Measurements from ENCODE around the gene USP32. TPM values are rescaled to one million over a fixed set of nuclear protein-coding genes. Genes with fewer than 3 reads are reported as not detected.

Gene USP32
- total RNA-seq, 1 donor from 2014 or later: 11.9 TPM

- H3K9me3 ChIP-seq: no peaks in the 10 kb centered on the region
- intact Hi-C loops (cut with DNase I): no loop called here
- no peak overlapping the region for H3K27ac ChIP-seq
- no peak for DNase-seq (ENCODE audit: low spot score in 2 of 2)
- H3K27me3 ChIP-seq: no peaks in the 10 kb centered on the region
- H3K36me3 ChIP-seq: no peaks in the 10 kb centered on the region
- TF ChIP-seq, protein P1, sequence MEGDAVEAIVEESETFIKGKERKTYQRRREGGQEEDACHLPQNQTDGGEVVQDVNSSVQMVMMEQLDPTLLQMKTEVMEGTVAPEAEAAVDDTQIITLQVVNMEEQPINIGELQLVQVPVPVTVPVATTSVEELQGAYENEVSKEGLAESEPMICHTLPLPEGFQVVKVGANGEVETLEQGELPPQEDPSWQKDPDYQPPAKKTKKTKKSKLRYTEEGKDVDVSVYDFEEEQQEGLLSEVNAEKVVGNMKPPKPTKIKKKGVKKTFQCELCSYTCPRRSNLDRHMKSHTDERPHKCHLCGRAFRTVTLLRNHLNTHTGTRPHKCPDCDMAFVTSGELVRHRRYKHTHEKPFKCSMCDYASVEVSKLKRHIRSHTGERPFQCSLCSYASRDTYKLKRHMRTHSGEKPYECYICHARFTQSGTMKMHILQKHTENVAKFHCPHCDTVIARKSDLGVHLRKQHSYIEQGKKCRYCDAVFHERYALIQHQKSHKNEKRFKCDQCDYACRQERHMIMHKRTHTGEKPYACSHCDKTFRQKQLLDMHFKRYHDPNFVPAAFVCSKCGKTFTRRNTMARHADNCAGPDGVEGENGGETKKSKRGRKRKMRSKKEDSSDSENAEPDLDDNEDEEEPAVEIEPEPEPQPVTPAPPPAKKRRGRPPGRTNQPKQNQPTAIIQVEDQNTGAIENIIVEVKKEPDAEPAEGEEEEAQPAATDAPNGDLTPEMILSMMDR (IDR thresholded peaks at IDR 0.05): no peak
- H3K4me3 ChIP-seq: no peak overlapping the region
- H3K4me1 ChIP-seq: no peaks in the 10 kb centered on the region
Observed at GRCh38 chr17:60355663-60356594, 36.0 kb downstream of the USP32 start.

DNA sequence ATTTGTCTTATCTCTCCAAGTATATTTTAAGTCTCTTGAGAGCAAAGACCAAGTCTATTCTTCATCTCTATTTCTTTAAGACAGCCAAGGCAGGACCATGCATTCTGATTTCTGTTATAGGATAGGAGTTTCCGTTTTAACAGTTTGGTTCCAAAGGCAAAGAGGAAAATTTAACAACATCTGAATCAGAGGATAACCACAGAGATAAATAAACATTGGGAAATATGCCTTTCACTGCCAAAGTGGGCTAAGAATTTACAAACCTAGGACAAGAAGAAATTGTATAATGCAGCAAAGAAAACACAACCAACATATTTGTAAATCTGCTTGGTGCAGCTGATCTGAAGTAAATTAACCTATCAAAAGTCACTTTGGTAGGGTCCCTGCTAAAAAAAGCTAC lies 37.7 kb downstream of the USP32 start:
- TF ChIP-seq, protein P1 (IDR thresholded peaks at IDR 0.05): no peak
- DNase-seq (ENCODE audit: low spot score in 2 of 2): no peak
- intact Hi-C loops (cut with DNase I): no loop called here
- no peak overlapping the region for H3K4me3 ChIP-seq
- H3K27ac ChIP-seq: no peak overlapping the region
- H3K4me1 ChIP-seq: no peaks in the 10 kb centered on the region
- no peaks in the 10 kb centered on the region for H3K27me3 ChIP-seq
- H3K36me3 ChIP-seq: no peaks in the 10 kb centered on the region
- no peaks in the 10 kb centered on the region for H3K9me3 ChIP-seq

DNA sequence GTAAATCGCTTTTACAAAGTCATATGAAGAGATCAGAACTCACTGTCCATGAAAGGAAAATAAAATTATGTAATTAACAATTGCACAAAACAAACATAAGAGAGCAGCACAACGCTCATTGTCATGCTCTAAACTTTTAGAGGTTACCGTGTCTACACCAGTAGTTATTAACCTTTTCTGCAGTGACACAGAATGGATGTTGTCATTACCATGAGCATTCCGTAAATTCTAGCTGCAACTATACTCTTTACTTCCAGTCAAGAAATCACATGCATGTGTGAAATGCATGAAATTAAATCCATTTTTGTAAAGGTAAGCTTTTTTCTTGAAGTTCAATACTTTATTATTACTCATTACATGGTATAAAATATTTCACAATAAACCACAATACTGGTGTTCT lies 38.2 kb downstream of the USP32 start:
- Histone ChIP-seq H3K9me3 (no peaks in the 10 kb centered on the region), H3K4me1 (no peaks in the 10 kb centered on the region), H3K4me3 (no peak overlapping the region), H3K36me3 (no peaks in the 10 kb centered on the region), H3K27me3 (no peaks in the 10 kb centered on the region), H3K27ac (no peak overlapping the region)
- intact Hi-C loops (cut with DNase I): no loop called here
- TF ChIP-seq, protein P1 (IDR thresholded peaks at IDR 0.05): no peak
- DNase-seq (ENCODE audit: low spot score in 2 of 2): no peak

- H3K4me1 ChIP-seq: no peaks in the 10 kb centered on the region
- TF ChIP-seq, protein P1 (IDR thresholded peaks at IDR 0.05): no peak
- no peaks in the 10 kb centered on the region for H3K27me3 ChIP-seq
- DNase-seq (ENCODE audit: low spot score in 2 of 2): no peak
- no peak overlapping the region for H3K4me3 ChIP-seq
- H3K9me3 ChIP-seq: no peaks in the 10 kb centered on the region
- intact Hi-C loops (cut with DNase I): no loop called here
- no peaks in the 10 kb centered on the region for H3K36me3 ChIP-seq
- no peak overlapping the region for H3K27ac ChIP-seq
Observed at GRCh38 chr17:60352569-60352968, 39.4 kb downstream of the USP32 start.

- TF ChIP-seq, protein P1 (IDR thresholded peaks at IDR 0.05): no peak
- H3K36me3 ChIP-seq: no peaks in the 10 kb centered on the region
- H3K9me3 ChIP-seq: no peaks in the 10 kb centered on the region
- no peak for DNase-seq (ENCODE audit: low spot score in 2 of 2)
- H3K27me3 ChIP-seq: no peaks in the 10 kb centered on the region
- H3K27ac ChIP-seq: no peak overlapping the region
- intact Hi-C loops (cut with DNase I): no loop called here
- no peak overlapping the region for H3K4me3 ChIP-seq
- no peaks in the 10 kb centered on the region for H3K4me1 ChIP-seq
Observed at GRCh38 chr17:60352071-60352470, 39.9 kb downstream of the USP32 start.

All from ascending aorta (tissue), 2 donors.